Gastroesophageal sphincter (tissue), 4 donors: ENCODE results near the gene SMG6. TPM values are rescaled to one million over a fixed set of nuclear protein-coding genes. Genes with fewer than 3 reads are reported as not detected.

Source experiments
- ATAC-seq: fragments of 150-250 bp; one replicate; pipeline ENCODE4 v1.9.1; 2016; ENCODE audit warnings: mild to moderate bottlenecking, moderate library complexity
- H3K27ac ChIP-seq, 4 donors: fragments of 200-600 bp; sonication (generic) in 3 of 4; 1 replicate in 3 of 4; 2 replicates in 1 of 4; pipeline ENCODE4 v1.5.1; 2016 to 2019
- H3K27me3 ChIP-seq: fragments of 200-600 bp; sonication (generic); one replicate; pipeline ENCODE4 v1.5.1; 2019
- H3K36me3 ChIP-seq, 2 donors: fragments of 200-600 bp; sonication (generic); one replicate each; pipeline ENCODE4 v1.5.1; 2019; ENCODE audit warnings: control low read depth in 1 of 2
- H3K4me1 ChIP-seq, 3 donors: fragments of 200-600 bp; sonication (generic); 1 replicate in 2 of 3; 2 replicates in 1 of 3; pipeline ENCODE4 v1.5.1; 2016 to 2019; ENCODE audit warnings: control low read depth in 2 of 3
- H3K4me3 ChIP-seq, 2 donors: fragments of 200-600 bp; sonication (generic); one replicate each; pipeline ENCODE4 v1.5.1; 2019; ENCODE audit warnings: mild to moderate bottlenecking in 1 of 2, moderate library complexity in 1 of 2
- H3K9me3 ChIP-seq, 3 donors: fragments of 200-600 bp; sonication (generic); one replicate each; pipeline ENCODE4 v1.5.1; 2017 to 2019; ENCODE audit warnings: control low read depth in 2 of 3
- CTCF ChIP-seq, 4 experiments: fragments of 200-600 bp in 2 of 4; fragments of 450-650 bp in 2 of 4; sonication (generic) in 1 of 4; IDR thresholded peaks; one replicate each; pipeline ENCODE4 v1.5.1; 2017 to 2019; ENCODE audit warnings: antibody characterized with exemption in 4 of 4, mild to moderate bottlenecking in 2 of 4, moderate library complexity in 2 of 4
- EP300 ChIP-seq: sonication (generic); formaldehyde crosslinking; IDR thresholded peaks from one replicate; pipeline ENCODE4 v1.6.1; 2017; ENCODE audit warnings: antibody characterized with exemption, mild to moderate bottlenecking
- POLR2A ChIP-seq, 2 donors: fragments of 450-650 bp; IDR thresholded peaks; one replicate each; pipeline ENCODE4 v1.6.1; 2017; ENCODE audit warnings: antibody characterized with exemption in 2 of 2, mild to moderate bottlenecking in 2 of 2, moderate library complexity in 1 of 2
- POLR2AphosphoS5 ChIP-seq: sonication (generic); formaldehyde crosslinking; IDR thresholded peaks from one replicate; pipeline ENCODE4 v1.6.1; 2017; ENCODE audit warnings: antibody characterized with exemption
- WGBS, 2 donors: methylation state at CpG; one replicate each; pipeline ENCODE4 v1.1.5; 2018; ENCODE audit warnings: low coverage in 1 of 2; 5-methylcytosine and 5-hydroxymethylcytosine counted together
- total RNA-seq, 4 donors: library from RNA; depleted of rRNA; stranded (reverse); fragments of >200 nt; gene quantifications; one replicate each; pipeline ENCODE4 v1.1.0, GENCODE V29; 2016

Gene SMG6
- total RNA-seq, 4 donors from 2014 or later, result 27.2 to 75.5 (median 43.9) TPM

GRCh38 chr17:2215616-2216364, 87.8 kb downstream of the SMG6 start:
- WGBS, 2 donors, result 0 to 2% methylated on average over 9 to 10 of the region's 18 CpGs
- H3K4me1 ChIP-seq, result peaks cover 25 to 61% (median 37%) of the 10 kb centered on the region in 3 donors
- peak overlapping the region in 1 of 2 donors; percentile 28 for H3K4me3 ChIP-seq

GRCh38 chr17:2214929-2215615, 88.5 kb downstream of the SMG6 start:
- H3K9me3 ChIP-seq, result no peaks in the 10 kb centered on the region
- WGBS, 2 donors, result 0 to 8% methylated on average over 9 to 11 of the region's 11 CpGs
- H3K4me3 ChIP-seq, result peak overlapping the region in 1 of 2 donors; percentile 28
- H3K36me3 ChIP-seq, result peaks cover 0 to 8% of the 10 kb centered on the region in 2 donors
- peak; percentile 17 for ATAC-seq
- peak overlapping the region; percentile 80 to 96 (median 88) for H3K27ac ChIP-seq
- H3K27me3 ChIP-seq, result no peaks in the 10 kb centered on the region
- TF ChIP-seq EP300 (no peak), POLR2AphosphoS5 (peak; percentile 48)
- H3K4me1 ChIP-seq, result peaks cover 25 to 61% (median 37%) of the 10 kb centered on the region in 3 donors

More at GRCh38 chr17:2215616-2216364, 87.8 kb downstream of the SMG6 start:
- TF ChIP-seq POLR2AphosphoS5 (peak; percentile 27), EP300 (no peak), CTCF (IDR thresholded peaks at IDR 0.05) (no peak), POLR2A (IDR thresholded peaks at IDR 0.05) (no peak)
- H3K36me3 ChIP-seq, result peaks cover 0 to 8% of the 10 kb centered on the region in 2 donors
- H3K27me3 ChIP-seq, result no peaks in the 10 kb centered on the region
- ATAC-seq, result peak; percentile 67
- no peaks in the 10 kb centered on the region for H3K9me3 ChIP-seq
- H3K27ac ChIP-seq, result peak overlapping the region; percentile 80 to 96 (median 88)

- 29 to 40% methylated on average over 8 to 16 of the region's 17 CpGs for WGBS, 2 donors
- Histone ChIP-seq H3K27ac (peak overlapping the region; percentile 80 to 96 (median 88)), H3K4me1 (peaks cover 25 to 67% (median 37%) of the 10 kb centered on the region in 3 donors), H3K27me3 (no peaks in the 10 kb centered on the region), H3K4me3 (peak overlapping the region in 1 of 2 donors; percentile 3), H3K36me3 (peaks cover 0 to 6% of the 10 kb centered on the region in 2 donors), H3K9me3 (no peaks in the 10 kb centered on the region)
- ATAC-seq, result peak; percentile 67
- peak; percentile 91 for TF ChIP-seq POLR2AphosphoS5
- TF ChIP-seq CTCF (IDR thresholded peaks at IDR 0.05), result no peak
- no peak for TF ChIP-seq POLR2A (IDR thresholded peaks at IDR 0.05)
- no peak for TF ChIP-seq EP300
These were observed 89.3 kb downstream of the SMG6 start for GRCh38 chr17:2214047-2214928.

GRCh38 chr17:2213291-2213960, 90.2 kb downstream of the SMG6 start:
- Histone ChIP-seq H3K27me3 (no peaks in the 10 kb centered on the region), H3K4me1 (peaks cover 25 to 68% (median 37%) of the 10 kb centered on the region in 3 donors), H3K27ac (peak overlapping the region; percentile 80 to 96 (median 88)), H3K36me3 (no peaks in the 10 kb centered on the region), H3K9me3 (no peaks in the 10 kb centered on the region), H3K4me3 (peak overlapping the region in 1 of 2 donors; percentile 3)
- ATAC-seq, result no peak
- TF ChIP-seq POLR2A (IDR thresholded peaks at IDR 0.05), result no peak
- TF ChIP-seq EP300, result no peak
- TF ChIP-seq CTCF (IDR thresholded peaks at IDR 0.05), result no peak
- no peak for TF ChIP-seq POLR2AphosphoS5
- 30 to 47% methylated on average over 10 to 11 of the region's 11 CpGs for WGBS, 2 donors
